AG08396 (cell line): ENCODE measurements around the gene ALDOC.

Experiments
- DNase-seq: peaks from one replicate; pipeline ENCODE4 v3.0.0; 2012; ENCODE audit warnings: low spot score, mixed read lengths

ALDOC gene

DNA sequence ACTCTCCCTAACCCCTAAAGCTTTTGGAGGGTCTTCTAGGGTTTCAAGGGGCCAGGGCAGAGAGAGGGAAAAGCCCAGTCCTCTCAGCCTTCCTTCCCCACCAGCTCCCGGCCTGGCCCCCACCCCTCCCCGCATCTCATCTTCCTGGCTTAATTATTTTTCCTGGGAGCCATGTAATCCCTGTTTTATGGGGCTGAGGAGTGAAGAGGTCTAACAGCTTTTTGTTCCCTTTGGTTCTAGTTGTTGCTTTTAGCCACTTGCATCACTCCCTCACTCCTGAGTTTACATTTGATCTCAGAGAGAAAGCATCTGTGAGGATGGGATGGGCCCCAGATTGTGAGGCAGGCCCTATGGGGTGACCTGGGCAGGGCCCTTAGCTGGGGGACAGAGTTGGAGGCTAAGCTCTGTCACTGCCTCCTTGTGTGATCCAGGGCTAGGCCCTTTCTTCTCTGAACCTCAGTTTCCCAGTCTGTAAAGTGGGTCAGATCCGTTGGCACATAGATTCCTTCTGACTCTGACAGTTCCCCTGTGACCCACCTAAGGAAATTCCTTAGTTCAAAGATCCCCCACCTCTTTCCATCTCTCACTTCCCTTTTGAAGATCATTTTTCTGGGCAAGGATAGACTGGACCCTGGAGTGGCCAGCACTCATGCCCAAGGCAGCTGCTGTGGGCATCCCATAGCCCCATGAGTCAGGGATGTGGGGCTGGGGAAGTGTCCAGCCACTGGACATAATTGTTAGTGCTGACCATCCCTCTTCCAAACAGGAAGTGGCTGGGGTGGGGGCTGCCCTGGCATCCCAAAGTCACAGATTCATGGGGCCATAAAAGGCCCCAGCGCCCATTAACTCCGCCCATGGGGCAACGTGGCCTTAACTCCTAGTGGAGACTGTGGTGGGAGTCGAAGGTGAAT lies 44.4 kb downstream of the ALDOC start:
- DNase-seq = no peak

GRCh38 chr17:28530926-28531325 lies 45.8 kb downstream of the ALDOC start:
- no peak for DNase-seq

DNA sequence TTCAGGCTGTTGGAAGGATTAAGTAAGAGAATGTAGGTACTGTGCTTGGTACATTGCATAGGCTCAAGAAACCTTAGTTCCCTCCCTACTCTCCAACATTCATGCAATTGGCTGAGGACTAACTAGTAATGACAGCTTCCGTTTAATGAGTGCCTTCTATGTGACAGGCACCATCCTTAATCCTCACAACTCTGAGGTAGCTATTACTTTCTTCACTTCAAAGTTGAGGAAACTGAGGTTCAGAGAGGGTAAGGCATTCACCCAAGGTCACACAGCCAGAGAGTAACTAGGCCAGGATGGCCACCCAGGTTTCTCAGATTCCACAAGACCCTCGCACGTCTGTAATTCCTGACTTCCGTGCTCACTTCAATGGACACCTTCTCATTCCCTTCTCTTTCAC lies 46.4 kb downstream of the ALDOC start:
- DNase-seq = no peak

GRCh38 chr17:28529013-28529400 lies 47.7 kb downstream of the ALDOC start:
- DNase-seq = no peak

GRCh38 chr17:28528327-28529012 lies 48.2 kb downstream of the ALDOC start:
- no peak for DNase-seq

- no peak for DNase-seq
Observed at GRCh38 chr17:28527859-28528258, 48.8 kb downstream of the ALDOC start.

DNA sequence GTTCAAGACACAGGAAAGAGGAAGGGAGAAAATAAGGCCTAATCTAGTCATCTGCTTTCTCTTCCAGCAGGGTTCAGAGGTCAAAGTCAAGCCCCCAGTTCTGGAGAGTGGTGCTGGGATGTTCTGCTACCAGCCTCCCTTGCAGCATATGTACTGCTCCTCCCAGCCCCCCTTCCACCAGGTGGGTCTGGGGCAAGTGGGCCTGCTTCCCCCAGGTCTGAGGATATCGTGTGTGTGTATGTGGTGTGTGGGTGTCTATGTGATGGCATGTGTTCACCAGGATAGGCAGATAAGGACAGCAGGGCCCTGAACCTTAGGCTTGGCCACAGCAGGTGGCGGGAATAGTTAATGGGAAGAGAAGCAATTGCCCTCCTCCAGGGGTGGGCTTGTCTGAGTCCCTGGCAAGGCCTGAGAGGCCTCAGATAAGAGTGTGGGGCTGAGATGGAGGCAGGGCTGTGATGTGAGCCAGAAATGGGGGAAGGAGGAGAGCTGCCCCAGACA lies 49.5 kb downstream of the ALDOC start:
- no peak for DNase-seq

DNA sequence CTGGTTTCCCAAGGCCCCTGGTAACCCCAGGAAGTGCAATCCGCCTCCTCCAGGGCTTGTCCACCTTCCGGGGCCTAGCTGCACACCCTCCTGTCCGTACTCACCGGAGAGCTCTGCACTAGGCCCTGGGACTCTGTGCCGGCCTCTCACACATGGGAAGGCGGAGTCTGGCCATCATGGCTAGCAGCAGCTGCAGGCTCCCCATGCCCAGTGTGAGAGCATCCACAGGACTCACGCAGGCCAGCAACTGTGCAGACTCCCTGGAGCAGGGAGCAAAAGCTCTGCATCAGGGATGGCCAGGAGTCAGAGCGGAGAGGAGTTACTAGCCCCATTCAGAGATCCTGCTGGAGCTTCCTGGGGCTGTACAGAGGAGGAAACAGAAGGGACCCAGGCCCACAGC lies 50.3 kb downstream of the ALDOC start:
- DNase-seq = no peak

DNA sequence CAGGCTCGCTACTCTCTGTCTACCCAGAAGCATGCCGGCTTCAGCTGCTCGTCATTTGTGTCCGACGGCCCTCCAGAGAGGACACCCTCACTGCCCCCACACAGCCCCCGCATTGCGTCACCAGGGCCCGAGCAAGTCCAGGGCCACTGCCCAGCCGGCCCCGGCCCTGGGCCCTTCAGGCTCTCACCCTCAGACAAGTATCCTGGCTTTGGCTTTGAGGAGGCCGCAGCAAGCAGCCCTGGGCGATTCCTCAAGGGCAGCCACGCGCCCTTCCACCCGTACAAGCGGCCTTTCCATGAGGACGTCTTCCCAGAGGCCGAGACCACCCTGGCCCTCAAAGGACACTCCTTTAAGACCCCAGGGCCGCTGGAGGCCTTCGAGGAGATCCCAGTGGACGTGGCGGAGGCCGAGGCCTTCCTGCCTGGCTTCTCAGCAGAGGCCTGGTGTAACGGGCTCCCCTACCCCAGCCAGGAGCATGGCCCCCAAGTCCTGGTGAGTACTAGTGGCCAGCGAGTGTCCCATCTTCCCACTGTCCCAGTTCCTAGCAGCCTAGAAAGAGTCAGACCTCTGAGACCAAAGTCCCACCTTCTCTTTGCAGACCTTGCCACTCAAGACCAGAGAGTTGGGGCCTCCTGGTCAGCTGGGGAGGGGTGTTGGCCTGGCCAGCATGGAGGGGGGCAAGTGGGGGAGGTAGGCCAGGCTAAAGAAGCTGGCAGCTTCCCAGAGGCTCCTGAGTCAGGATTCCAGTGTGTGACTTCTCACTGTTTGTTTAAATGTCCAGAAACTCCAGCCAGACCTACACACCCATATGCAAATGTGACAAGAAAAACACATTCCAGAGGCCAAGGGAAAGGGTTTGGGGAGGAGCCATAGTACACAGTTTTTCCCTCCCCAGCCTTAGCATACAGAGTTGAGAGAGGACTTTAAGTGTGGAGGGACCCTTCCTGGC lies 51.9 kb downstream of the ALDOC start:
- peak; percentile 80 for DNase-seq

- DNase-seq = no peak
Observed at GRCh38 chr17:28523876-28524275, 52.8 kb downstream of the ALDOC start.

DNA sequence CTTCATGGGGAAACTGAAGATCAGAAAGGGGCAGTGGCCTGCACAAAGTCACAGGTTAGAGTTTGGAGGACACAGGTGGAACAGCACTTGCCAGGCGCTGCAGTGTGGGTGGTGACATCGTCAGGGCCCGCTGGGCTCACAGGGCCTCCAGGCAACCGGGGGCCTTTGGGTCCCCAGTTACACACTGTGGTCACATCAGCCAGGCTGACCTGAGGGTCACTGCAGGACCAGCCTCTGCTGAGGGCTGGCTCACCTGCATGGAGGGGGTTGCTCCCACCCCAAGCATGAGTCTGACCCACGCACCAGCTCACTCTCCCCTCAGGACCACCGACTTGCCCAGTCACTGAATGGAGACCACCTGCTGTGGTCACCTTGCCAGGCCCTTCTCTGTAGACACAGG lies 53.5 kb downstream of the ALDOC start:
- no peak for DNase-seq
